WTC11 (cell line): ENCODE data around the gene HAUS5. TPM values are rescaled to one million over a fixed set of nuclear protein-coding genes. Genes with fewer than 3 reads are reported as not detected.
A peak's percentile ranks its signal among the peaks of the same experiment; 100 is the strongest.

Experiments
- ARID4B ChIP-seq: sonication (generic); formaldehyde crosslinking; IDR thresholded peaks from 2 replicates; pipeline ENCODE4 v1.8.0; 2023; ENCODE audit warnings: missing genetic modification reagents, mild to moderate bottlenecking, borderline replicate concordance
- ATF2 ChIP-seq: sonication (generic); formaldehyde crosslinking; IDR thresholded peaks from 2 replicates; pipeline ENCODE4 v1.8.1; 2022; ENCODE audit warnings: low read depth, missing genetic modification reagents, borderline replicate concordance
- CREB1 ChIP-seq: sonication (generic); formaldehyde crosslinking; IDR thresholded peaks from 2 replicates; pipeline ENCODE4 v1.8.0; 2023; ENCODE audit warnings: mild to moderate bottlenecking, missing genetic modification reagents
- E2F5 ChIP-seq: sonication (generic); formaldehyde crosslinking; IDR thresholded peaks from 2 replicates; pipeline ENCODE4 v1.8.1; 2022; ENCODE audit warnings: mild to moderate bottlenecking, moderate library complexity, missing genetic modification reagents
- ERG ChIP-seq: fragments of 250-450 bp; sonication (Bioruptor Pico); IDR thresholded peaks from 2 replicates; pipeline ENCODE4 v1.8.0; 2021; ENCODE audit warnings: mild to moderate bottlenecking
- ETV6 ChIP-seq: sonication (generic); formaldehyde crosslinking; IDR thresholded peaks from 2 replicates; pipeline ENCODE4 v1.8.1; 2022; ENCODE audit warnings: mild to moderate bottlenecking, missing genetic modification reagents
- FOXP1 ChIP-seq: sonication (generic); formaldehyde crosslinking; IDR thresholded peaks from 2 replicates; pipeline ENCODE4 v1.8.0; 2022; ENCODE audit warnings: missing genetic modification reagents, mild to moderate bottlenecking, moderate library complexity, borderline replicate concordance
- GABPB1 ChIP-seq: sonication (generic); formaldehyde crosslinking; IDR thresholded peaks from 2 replicates; pipeline ENCODE4 v1.8.1; 2023; ENCODE audit warnings: mild to moderate bottlenecking, missing genetic modification reagents
- HMGA2 ChIP-seq: fragments of 250-450 bp; sonication (Bioruptor Pico); IDR thresholded peaks from 2 replicates; pipeline ENCODE4 v1.4.0; 2021; ENCODE audit warnings: mild to moderate bottlenecking, moderate library complexity
- JAZF1 ChIP-seq: fragments of 250-450 bp; sonication (Bioruptor Pico); IDR thresholded peaks from 2 replicates; pipeline ENCODE4 v1.9.0; 2021; ENCODE audit warnings: moderate library complexity, mild to moderate bottlenecking, inconsistent platforms
- JUN ChIP-seq: sonication (generic); formaldehyde crosslinking; IDR thresholded peaks from 2 replicates; pipeline ENCODE4 v1.8.0; 2023; ENCODE audit warnings: mild to moderate bottlenecking, missing genetic modification reagents
- NFYB ChIP-seq: sonication (generic); formaldehyde crosslinking; conservative IDR thresholded peaks from 2 replicates; pipeline ENCODE4 v1.8.0; 2022; ENCODE audit warnings: low read depth, missing genetic modification reagents
- RORB ChIP-seq: fragments of 250-450 bp; sonication (Bioruptor Pico); IDR thresholded peaks from 2 replicates; pipeline ENCODE4 v1.9.0; 2021; ENCODE audit warnings: mild to moderate bottlenecking
- STAT6 ChIP-seq: sonication (generic); formaldehyde crosslinking; conservative IDR thresholded peaks from 2 replicates; pipeline ENCODE4 v1.8.1; 2023; ENCODE audit warnings: mild to moderate bottlenecking, low read depth, missing genetic modification reagents, moderate library complexity
- TEAD1 ChIP-seq: sonication (generic); formaldehyde crosslinking; IDR thresholded peaks from 2 replicates; pipeline ENCODE4 v1.8.0; 2022; ENCODE audit warnings: mild to moderate bottlenecking, missing genetic modification reagents
- USF1 ChIP-seq: sonication (generic); formaldehyde crosslinking; IDR thresholded peaks from 2 replicates; pipeline ENCODE4 v1.8.0; 2022; ENCODE audit warnings: mild to moderate bottlenecking, missing genetic modification reagents
- ZNF396 ChIP-seq: fragments of 250-450 bp; sonication (Bioruptor Pico); IDR thresholded peaks from 2 replicates; pipeline ENCODE4 v1.8.0; 2021; ENCODE audit warnings: mild to moderate bottlenecking, moderate library complexity, borderline replicate concordance
- ZNF512 ChIP-seq: sonication (generic); formaldehyde crosslinking; IDR thresholded peaks from 2 replicates; pipeline ENCODE4 v1.8.1; 2022; ENCODE audit warnings: missing genetic modification reagents, borderline replicate concordance
- ZNF532 ChIP-seq: fragments of 250-450 bp; sonication (Bioruptor Pico); IDR thresholded peaks from 2 replicates; pipeline ENCODE4 v1.9.0; 2021; ENCODE audit warnings: mild to moderate bottlenecking, borderline replicate concordance
- total RNA-seq: library from RNA; stranded (reverse); gene quantifications from 3 replicates; pipeline ENCODE4 v1.2.3, GENCODE V29; 2021

The HAUS5 gene
- total RNA-seq, 1 experiment from 2014 or later = 25.4 TPM

- TF ChIP-seq USF1 (CRISPR knock-in tag) = no peak
- TF ChIP-seq CREB1 (CRISPR knock-in tag) = peak; percentile 97
- TF ChIP-seq E2F5 (CRISPR knock-in tag) = no peak
- peak; percentile 68; the same call in 1 of the 2 replicates for TF ChIP-seq TEAD1
- no peak for TF ChIP-seq JAZF1 (CRISPR knock-in tag)
- peak; percentile 37; the same call in 1 of the 2 replicates for TF ChIP-seq ARID4B
- peak; percentile 59; the same call in 1 of the 2 replicates for TF ChIP-seq GABPB1 (CRISPR knock-in tag)
- no peak for TF ChIP-seq RORB
- no peak for TF ChIP-seq ERG (CRISPR knock-in tag)
- peak; percentile 82 for TF ChIP-seq HMGA2
- no peak for TF ChIP-seq ZNF512 (CRISPR knock-in tag)
- TF ChIP-seq JUN (CRISPR knock-in tag) = no peak
- TF ChIP-seq ATF2 (CRISPR knock-in tag) = no peak
- peak; percentile 57; the same call in 1 of the 2 replicates for TF ChIP-seq ETV6
- no peak for TF ChIP-seq ZNF532 (CRISPR knock-in tag)
- no peak for TF ChIP-seq STAT6 (CRISPR knock-in tag)
- TF ChIP-seq FOXP1 (CRISPR knock-in tag) = no peak
- no peak for TF ChIP-seq ZNF396
- TF ChIP-seq NFYB (CRISPR knock-in tag) = peak; percentile 95
Measured at GRCh38 chr19:35628565-35629331, 16.2 kb downstream of the HAUS5 start, which contains the start of gene RBM42 (continued).
